AG09319 (cell line): ENCODE results near the gene GPR45.
A peak's percentile ranks its signal among the peaks of the same experiment; 100 is the strongest.

Experiments
- DNase-seq: peaks from one replicate; pipeline ENCODE4 v3.0.0-alpha.2; 2010; ENCODE audit warnings: low read depth; ENCODE audit errors: extremely low read depth
- CTCF ChIP-seq: IDR thresholded peaks from 2 replicates; pipeline ENCODE4 v1.5.1; 2011; ENCODE audit warnings: low read depth, mild to moderate bottlenecking, inconsistent platforms, low read length, moderate library complexity

The GPR45 gene

GRCh38 chr2:105287692-105288091 lies 46.1 kb downstream of the GPR45 start:
- TF ChIP-seq CTCF, result peak; percentile 36
- DNase-seq, result no peak

GRCh38 chr2:105288133-105288532 lies 46.6 kb downstream of the GPR45 start:
- TF ChIP-seq CTCF, result no peak
- DNase-seq, result no peak

GRCh38 chr2:105290981-105291660 lies 49.6 kb downstream of the GPR45 start:
- no peak for TF ChIP-seq CTCF
- DNase-seq, result no peak

- no peak for TF ChIP-seq CTCF
- DNase-seq, result no peak
Observed at GRCh38 chr2:105291981-105292380, 50.4 kb downstream of the GPR45 start.
